Thyroid gland (tissue), 4 donors: ENCODE data around the gene LAMA3. TPM values are rescaled to one million over a fixed set of nuclear protein-coding genes. Genes with fewer than 3 reads are reported as not detected.
A peak's percentile ranks its signal among the peaks of the same experiment; 100 is the strongest.

Experiments
- DNase-seq, 2 donors: peaks; one replicate each; pipeline ENCODE4 v3.0.0-alpha.2; 2019
- H3K27ac ChIP-seq, 3 donors: fragments of 200-600 bp; sonication (generic); 1 replicate in 2 of 3; 2 replicates in 1 of 3; pipeline ENCODE4 v1.5.1; 2016 to 2019; ENCODE audit warnings: mild to moderate bottlenecking in 1 of 3, moderate library complexity in 1 of 3
- H3K27me3 ChIP-seq: fragments of 200-600 bp; sonication (generic); one replicate; pipeline ENCODE4 v1.5.1; 2019
- H3K36me3 ChIP-seq, 2 donors: fragments of 200-600 bp; sonication (generic); one replicate each; pipeline ENCODE4 v1.5.1; 2016 to 2019
- H3K4me1 ChIP-seq, 2 donors: fragments of 200-600 bp; sonication (generic); one replicate each; pipeline ENCODE4 v1.5.1; 2017 to 2019
- H3K4me3 ChIP-seq, 3 donors: fragments of 200-600 bp; sonication (generic); replicated peaks in 1 of 3; 1 replicate in 2 of 3; 2 replicates in 1 of 3; pipeline ENCODE4 v1.5.1; 2016; ENCODE audit warnings: mild to moderate bottlenecking in 1 of 3
- H3K9me3 ChIP-seq: fragments of 200-600 bp; sonication (generic); one replicate; pipeline ENCODE4 v1.5.1; 2017
- CTCF ChIP-seq, 6 experiments: fragments of 200-600 bp in 3 of 6; fragments of 450-650 bp in 3 of 6; sonication (generic) in 3 of 6; IDR thresholded peaks; one replicate each; pipeline ENCODE4 v1.5.1; 2016 to 2019; ENCODE audit warnings: antibody characterized with exemption in 6 of 6, mild to moderate bottlenecking in 2 of 6, inconsistent platforms in 1 of 6, moderate library complexity in 1 of 6
- POLR2A ChIP-seq, 2 donors: fragments of 450-650 bp; IDR thresholded peaks; one replicate each; pipeline ENCODE4 v1.6.1; 2017; ENCODE audit warnings: antibody characterized with exemption in 2 of 2, mild to moderate bottlenecking in 2 of 2, moderate library complexity in 1 of 2
- WGBS, 2 donors: methylation state at CpG; one replicate each; pipeline ENCODE4 v1.1.5; 2017; 5-methylcytosine and 5-hydroxymethylcytosine counted together
- intact Hi-C: fragments of 100-400 bp; cut with DNase I; formaldehyde crosslinking; loops from one replicate; pipeline ENCODE4 v1.15.1; 2023
- total RNA-seq, 4 donors: library from RNA; depleted of rRNA; stranded (reverse); fragments of >200 nt; gene quantifications; one replicate each; pipeline ENCODE4 v1.2.3, GENCODE V29; 2016

Gene LAMA3
- total RNA-seq, 4 donors from 2014 or later = 7.5 to 12.1 (median 8.9) TPM

- WGBS, 2 donors = 89 to 90% methylated on average over 8 of the region's 8 CpGs
- Histone ChIP-seq H3K27ac (no peak overlapping the region), H3K9me3 (no peaks in the 10 kb centered on the region), H3K36me3 (no peaks in the 10 kb centered on the region), H3K27me3 (peaks cover 5% of the 10 kb centered on the region), H3K4me1 (peaks cover 15 to 23% of the 10 kb centered on the region in 2 donors), H3K4me3 (no peak overlapping the region)
- DNase-seq = no peak
- TF ChIP-seq CTCF (IDR thresholded peaks at IDR 0.05) (no peak), POLR2A (IDR thresholded peaks at IDR 0.05) (no peak)
- intact Hi-C loops = no loop called here
Measured at GRCh38 chr18:23966909-23967308, 277.7 kb downstream of the LAMA3 start.

GRCh38 chr18:23967321-23968089, 278.3 kb downstream of the LAMA3 start:
- intact Hi-C loops = no loop called here
- Histone ChIP-seq H3K9me3 (no peaks in the 10 kb centered on the region), H3K4me1 (peaks cover 15 to 23% of the 10 kb centered on the region in 2 donors), H3K4me3 (no peak overlapping the region), H3K36me3 (no peaks in the 10 kb centered on the region), H3K27ac (no peak overlapping the region), H3K27me3 (no peaks in the 10 kb centered on the region)
- no peak for TF ChIP-seq POLR2A (IDR thresholded peaks at IDR 0.05)
- TF ChIP-seq CTCF (IDR thresholded peaks at IDR 0.05) = no peak
- WGBS, 2 donors = 85 to 94% methylated on average over 9 of the region's 9 CpGs
- DNase-seq = no peak

GRCh38 chr18:23968638-23969604, 279.7 kb downstream of the LAMA3 start:
- intact Hi-C loops = no loop called here
- WGBS, 2 donors = 97% methylated on average over 4 of the region's 4 CpGs
- Histone ChIP-seq H3K27ac (no peak overlapping the region), H3K27me3 (no peaks in the 10 kb centered on the region), H3K9me3 (no peaks in the 10 kb centered on the region), H3K36me3 (no peaks in the 10 kb centered on the region), H3K4me3 (no peak overlapping the region), H3K4me1 (peaks cover 7 to 13% of the 10 kb centered on the region in 2 donors)
- TF ChIP-seq CTCF (IDR thresholded peaks at IDR 0.05) (no peak), POLR2A (IDR thresholded peaks at IDR 0.05) (no peak)
- no peak for DNase-seq

GRCh38 chr18:23969664-23970063, 280.4 kb downstream of the LAMA3 start:
- WGBS, 2 donors = 33 to 58% methylated on average over 6 of the region's 6 CpGs

More at GRCh38 chr18:23969664-23970063, 280.4 kb downstream of the LAMA3 start:
- Histone ChIP-seq H3K4me3 (no peak overlapping the region), H3K4me1 (peaks cover 0 to 6% of the 10 kb centered on the region in 2 donors), H3K27me3 (no peaks in the 10 kb centered on the region), H3K9me3 (no peaks in the 10 kb centered on the region), H3K36me3 (no peaks in the 10 kb centered on the region), H3K27ac (no peak overlapping the region)
- peak; percentile 71 to 77 for DNase-seq
- intact Hi-C loops = no loop called here
- TF ChIP-seq POLR2A (IDR thresholded peaks at IDR 0.05) (no peak), CTCF (IDR thresholded peaks at IDR 0.05) (no peak)
